Esophagus muscularis mucosa (tissue), 2 donors: Measurements from ENCODE around the gene SPOUT1.

Source experiments
- POLR2A ChIP-seq: fragments of 450-650 bp; IDR thresholded peaks from one replicate; pipeline ENCODE4 v1.6.1; 2017; ENCODE audit warnings: antibody characterized with exemption, moderate library complexity, mild to moderate bottlenecking, low read depth
- POLR2AphosphoS5 ChIP-seq, 2 donors: sonication (generic); formaldehyde crosslinking; IDR thresholded peaks; one replicate each; pipeline ENCODE4 v1.6.1; 2017; ENCODE audit warnings: antibody characterized with exemption in 2 of 2

- no peak for TF ChIP-seq POLR2AphosphoS5 (IDR thresholded peaks at IDR 0.05)
- TF ChIP-seq POLR2A = no peak
Observed at GRCh38 chr9:128808543-128808942, 21.1 kb downstream of the SPOUT1 start.
